NOMO-1 (cell line): ENCODE results near the gene SMURF1.
A peak's percentile ranks its signal among the peaks of the same experiment; 100 is the strongest.

Experiments used
- DNase-seq, 2 experiments: peaks; one replicate each; lab custom pipeline; 2025; ENCODE audit not compliant: unreplicated experiment in 2 of 2; lab: John Stamatoyannopoulos, UW

SMURF1 gene

DNA sequence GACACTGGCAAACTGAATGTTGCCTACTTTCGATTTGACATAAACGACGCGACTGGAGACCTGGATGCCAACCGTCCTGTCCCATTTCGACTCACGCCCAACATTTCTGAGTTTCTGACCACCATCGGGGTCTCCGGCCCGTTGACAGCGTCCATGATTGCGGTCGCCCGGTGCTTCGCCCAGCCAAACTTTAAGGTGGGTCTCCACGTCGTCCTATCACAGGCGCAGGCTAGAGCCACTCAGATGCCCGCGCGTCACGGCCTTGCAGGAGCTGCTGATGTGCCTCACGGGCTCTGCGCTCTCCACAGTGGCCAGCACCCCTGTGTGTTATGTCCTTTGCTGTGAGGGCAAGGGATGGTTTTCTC is 132.6 kb downstream of the SMURF1 start:
- no peak for DNase-seq

GRCh38 chr7:99010281-99010680 is 133.6 kb downstream of the SMURF1 start:
- DNase-seq = no peak

GRCh38 chr7:99008921-99009530 is 134.9 kb downstream of the SMURF1 start:
- no peak for DNase-seq

DNA sequence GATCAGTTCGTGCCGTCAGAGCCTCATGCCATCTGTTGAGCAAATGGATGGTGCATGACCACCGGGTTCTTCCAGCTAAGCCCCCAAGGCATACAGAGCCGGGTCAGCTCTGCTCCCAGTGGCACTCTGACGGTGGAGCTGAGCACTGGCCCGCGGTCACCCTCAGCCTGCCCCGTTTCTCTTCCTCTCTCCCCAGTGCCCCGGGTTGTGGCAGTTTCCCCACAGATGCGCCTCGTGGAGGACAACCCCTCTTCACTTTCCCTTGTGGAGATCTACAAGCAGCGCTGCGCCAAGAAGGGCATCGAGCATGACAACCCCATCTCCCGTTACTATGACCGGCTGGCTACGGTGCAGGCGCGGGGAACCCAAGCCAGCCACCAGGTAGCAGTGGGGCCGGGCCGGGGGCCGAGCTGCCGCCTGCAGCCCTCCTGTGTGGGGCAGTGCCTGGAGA is 135.7 kb downstream of the SMURF1 start:
- DNase-seq = no peak

- no peak for DNase-seq
Observed at GRCh38 chr7:99006739-99007424, 137.0 kb downstream of the SMURF1 start.

GRCh38 chr7:99005776-99006175 is 138.1 kb downstream of the SMURF1 start:
- DNase-seq = peak; percentile 72 to 76

GRCh38 chr7:99004781-99005500 is 139.0 kb downstream of the SMURF1 start:
- no peak for DNase-seq

DNA sequence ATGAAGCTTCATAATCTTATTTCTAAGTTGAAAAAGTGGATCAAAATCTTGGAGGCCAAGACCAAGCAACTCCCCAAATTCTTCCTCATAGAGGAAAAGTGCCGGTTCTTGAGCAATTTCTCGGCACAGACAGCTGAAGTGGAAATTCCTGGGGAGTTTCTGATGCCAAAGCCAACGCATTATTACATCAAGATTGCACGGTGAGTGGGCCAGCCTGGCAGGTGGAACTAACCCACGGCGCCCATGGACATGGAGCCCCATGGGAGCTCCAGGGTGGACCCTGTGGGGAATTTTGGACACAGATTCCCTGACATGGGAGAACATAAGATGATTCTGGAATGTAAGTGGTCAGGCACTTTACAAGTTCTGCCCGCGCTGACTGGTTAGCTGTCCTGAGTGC is 139.7 kb downstream of the SMURF1 start:
- no peak for DNase-seq

DNA sequence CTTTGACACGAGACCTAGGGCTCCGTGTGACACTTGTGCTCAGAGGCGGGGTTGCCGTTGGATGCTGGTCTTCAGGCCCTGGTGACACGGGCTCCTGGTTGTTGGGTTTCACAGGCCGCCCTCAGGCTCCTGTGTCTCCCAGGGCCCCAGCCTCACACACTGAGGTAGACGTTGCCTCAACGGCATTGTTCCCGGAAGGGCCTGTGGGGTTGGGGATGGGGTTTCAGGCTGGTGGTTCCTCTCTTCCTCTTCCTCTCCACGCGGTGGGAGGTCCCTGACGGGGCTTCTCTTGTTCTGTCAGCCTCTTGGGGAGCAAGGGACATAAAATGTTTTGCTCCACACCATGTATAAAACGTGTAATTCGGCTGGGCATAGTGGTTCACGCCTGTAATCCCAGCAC is 140.5 kb downstream of the SMURF1 start:
- no peak for DNase-seq

GRCh38 chr7:99002827-99003212 is 141.1 kb downstream of the SMURF1 start:
- DNase-seq = no peak

DNA sequence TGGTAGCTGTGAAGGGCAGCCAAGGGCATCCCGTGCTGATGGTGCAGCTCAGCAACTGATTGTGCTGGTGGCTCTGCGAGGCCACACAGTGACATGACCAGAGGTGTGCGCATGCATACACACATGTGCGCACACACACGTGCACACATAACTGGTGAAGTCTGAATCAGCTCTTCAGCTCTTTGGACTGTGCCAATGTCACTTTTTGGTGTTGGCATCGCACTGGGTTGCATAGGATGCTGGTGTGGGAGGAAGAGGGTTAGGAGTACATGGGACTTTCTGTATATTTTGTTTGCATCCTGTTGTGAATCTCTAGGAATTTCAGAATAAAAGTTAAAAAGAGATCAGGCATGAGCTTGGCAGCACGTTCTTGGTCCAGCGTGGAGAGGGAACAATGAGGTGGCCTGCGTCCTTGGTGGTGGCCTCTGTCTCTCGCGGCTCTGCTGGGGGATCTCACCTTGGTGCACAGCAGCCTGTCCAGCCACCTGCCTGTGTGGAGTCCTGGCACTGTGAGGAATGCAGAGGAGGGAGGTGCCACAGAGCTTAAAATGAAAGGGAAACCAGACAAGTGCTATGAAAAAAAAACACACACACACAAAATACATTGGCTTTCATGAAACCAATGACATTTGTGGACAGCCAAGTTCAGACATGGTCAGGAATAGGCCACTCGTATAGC is 141.6 kb downstream of the SMURF1 start:
- DNase-seq = no peak

GRCh38 chr7:99001482-99002147 is 142.3 kb downstream of the SMURF1 start:
- DNase-seq = no peak

- no peak for DNase-seq
Observed at GRCh38 chr7:99000904-99001465, 142.9 kb downstream of the SMURF1 start.

DNA sequence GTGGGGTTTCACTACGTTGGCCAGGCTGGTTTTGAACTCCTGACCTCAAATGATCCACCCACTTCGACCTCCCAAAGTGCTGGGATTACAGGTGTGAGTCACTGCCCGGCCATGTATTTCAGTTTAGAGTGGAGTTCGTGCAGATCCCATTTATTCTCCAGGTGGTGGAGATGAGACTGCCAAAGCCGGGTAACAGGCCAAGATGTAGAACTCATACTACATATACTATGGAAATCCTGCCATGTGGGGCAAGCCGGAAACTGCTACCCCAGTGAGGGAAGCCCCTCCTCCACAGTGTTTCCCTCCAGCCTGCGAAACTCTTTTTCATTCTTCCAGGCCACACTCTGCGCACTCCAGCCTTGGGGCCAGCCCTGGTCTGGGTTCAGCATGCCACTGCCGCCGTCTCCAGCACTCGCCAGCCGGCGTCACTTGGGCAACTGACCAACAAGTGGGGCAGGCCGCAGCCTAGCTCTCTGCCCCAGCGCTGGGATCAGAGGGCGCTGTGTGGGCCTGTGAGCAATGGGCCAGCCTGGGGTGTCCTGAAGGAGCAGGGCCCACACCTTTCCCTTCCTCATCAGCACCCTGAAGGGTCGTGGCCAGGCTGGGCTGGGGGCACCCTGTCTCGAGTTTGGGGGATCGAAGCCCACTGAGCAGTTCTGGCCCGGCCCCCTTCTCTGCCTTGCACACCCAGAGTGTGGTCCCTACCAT is 143.6 kb downstream of the SMURF1 start:
- DNase-seq = no peak

DNA sequence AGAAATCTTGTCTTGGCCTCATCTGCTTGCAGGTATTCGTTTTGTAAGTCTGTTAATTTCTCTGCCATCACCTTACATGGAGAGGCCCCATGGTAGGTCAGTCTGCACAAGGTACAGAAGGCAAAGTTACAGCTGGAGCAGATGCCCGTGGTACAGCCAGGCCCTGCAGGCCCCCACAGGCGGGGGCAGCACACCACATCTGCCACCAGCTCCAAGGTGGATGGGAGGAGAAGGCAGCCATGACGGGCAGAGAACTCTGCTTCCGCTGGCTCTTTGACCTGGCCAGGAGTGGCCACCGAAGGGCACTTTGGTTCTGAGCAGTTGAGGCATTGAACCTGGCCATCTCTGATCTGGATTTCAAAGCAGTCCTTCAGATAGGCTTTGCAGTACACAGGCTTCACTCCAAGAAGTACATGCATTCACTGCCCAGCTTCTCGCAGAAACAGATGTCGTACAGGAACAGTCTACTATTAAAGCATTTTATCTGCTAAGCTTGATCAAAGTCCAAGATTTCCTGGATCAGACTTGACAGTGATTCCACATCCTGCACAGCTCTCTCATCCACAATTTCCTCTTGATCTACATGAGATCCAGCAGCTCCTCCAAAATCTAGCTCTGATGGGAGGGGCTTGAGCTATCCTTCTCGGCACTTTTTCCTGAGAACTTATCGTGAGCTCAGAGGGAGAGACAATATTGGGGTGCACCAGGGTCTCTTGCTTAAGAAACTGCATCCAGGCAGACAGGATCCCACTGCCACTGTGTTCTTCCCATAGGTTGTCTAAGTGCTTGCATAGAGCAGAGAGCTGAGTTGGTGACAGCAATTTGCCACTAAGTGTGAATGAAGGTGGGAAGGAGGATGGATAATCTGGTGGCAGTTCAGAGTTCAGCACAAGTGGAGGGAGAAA is 144.8 kb downstream of the SMURF1 start:
- no peak for DNase-seq

- DNase-seq = no peak
Observed at GRCh38 chr7:98997846-98998245, 146.1 kb downstream of the SMURF1 start.

DNA sequence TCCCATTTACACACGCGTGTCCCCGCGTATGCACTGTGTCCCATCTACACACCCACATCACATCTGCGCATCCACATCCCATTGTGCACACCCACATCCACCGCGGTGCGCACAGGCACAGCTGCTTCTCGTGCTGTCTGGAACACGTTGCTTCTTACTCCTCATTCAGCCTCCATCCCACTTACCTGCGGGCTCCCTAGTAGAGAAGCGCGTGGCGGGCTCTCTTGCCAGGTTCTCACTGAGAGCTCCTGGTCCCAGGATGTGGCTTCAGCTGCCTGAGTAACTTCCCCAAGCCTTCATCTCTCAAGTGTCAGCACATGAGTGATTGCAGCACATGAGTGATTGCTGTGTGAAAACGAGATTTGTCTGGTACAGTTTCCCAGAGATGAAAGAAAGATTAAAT is 147.8 kb downstream of the SMURF1 start:
- DNase-seq = no peak

GRCh38 chr7:98995523-98996149 is 148.3 kb downstream of the SMURF1 start:
- DNase-seq = no peak

DNA sequence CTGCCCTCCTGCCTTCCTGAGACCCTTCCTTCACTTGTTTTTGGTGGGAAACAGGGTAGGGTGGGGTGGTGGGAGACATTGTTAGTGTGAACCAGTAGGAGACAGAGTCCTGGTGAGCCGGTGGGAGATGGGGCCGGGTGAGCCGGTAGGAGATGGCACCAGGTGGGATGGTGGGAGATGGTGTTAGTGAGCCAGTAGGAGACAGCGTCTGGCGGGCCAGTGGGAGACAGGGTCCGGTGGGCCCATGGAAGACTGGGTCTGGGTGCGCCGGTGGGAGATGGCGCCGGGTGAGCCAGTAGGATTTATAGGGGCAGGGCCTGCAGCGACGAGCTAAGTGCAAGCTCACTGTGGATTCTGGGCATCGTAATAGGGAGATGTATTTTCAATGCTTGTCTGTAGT is 148.8 kb downstream of the SMURF1 start:
- DNase-seq = no peak
